ENCODE measurements around the gene PPP1R13L. TPM values are rescaled to one million over a fixed set of nuclear protein-coding genes. Genes with fewer than 3 reads are reported as not detected.

PPP1R13L gene
- total RNA-seq, 1 experiment from 2014 or later: 27.5 TPM

DNA sequence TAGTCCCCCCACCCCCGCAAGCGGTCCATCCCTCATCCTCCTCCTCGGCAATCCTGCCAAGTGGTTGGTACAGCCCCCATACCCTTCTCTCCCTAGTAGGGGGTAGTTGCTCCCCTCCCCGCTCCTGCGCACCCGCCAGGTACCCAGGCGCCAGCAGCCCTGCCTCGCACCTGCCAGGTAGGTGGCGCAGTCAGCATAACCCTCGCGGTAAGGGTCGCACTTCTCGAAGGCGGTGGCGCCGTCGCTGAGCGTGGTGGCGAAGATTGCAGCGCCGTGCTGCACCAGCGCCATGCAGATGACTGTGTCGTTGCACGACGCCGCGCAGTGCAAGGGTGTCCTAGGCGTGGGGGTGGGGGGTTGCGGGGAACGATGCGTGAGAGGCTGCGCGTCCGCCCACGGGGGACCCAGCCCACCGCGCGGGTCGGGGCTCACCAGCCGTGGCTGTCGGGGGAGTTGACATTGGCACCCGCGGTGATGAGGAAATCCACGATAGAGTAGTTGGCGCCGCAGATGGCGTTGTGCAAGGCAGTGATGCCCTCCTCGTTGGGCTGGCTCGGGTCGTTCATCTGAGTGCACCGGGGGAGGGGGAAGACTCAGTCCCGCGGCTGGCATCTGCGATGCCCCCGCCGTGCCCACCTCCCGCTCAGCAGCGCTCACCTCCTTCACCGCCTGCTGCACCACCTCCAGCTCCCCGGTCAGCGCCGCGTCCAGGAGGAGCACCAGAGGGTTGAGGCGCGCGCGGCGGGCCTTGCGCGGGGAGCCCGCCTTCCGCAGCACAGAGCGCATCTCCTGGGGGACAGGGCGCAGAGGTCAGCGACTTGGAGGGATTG, 19.3 kb downstream of the PPP1R13L start (continued):
- TF ChIP-seq ATF6 (CRISPR knock-in tag; IDR thresholded peaks at IDR 0.05) (no peak), SP1 (CRISPR knock-in tag; conservative IDR thresholded peaks at IDR 0.05) (peak; percentile 85), USF2 (CRISPR knock-in tag; IDR thresholded peaks at IDR 0.05) (0 out of 2 replicates have a peak, but pooled peaks have one; percentile 20), HMGA2 (CRISPR knock-in tag; IDR thresholded peaks at IDR 0.05) (no peak), SMAD3 (CRISPR knock-in tag; IDR thresholded peaks at IDR 0.05; ENCODE audit: borderline replicate concordance) (peak; percentile 98), ZNF263 (CRISPR knock-in tag; IDR thresholded peaks at IDR 0.05; ENCODE audit: low read depth) (peak; percentile 74), CREM (CRISPR knock-in tag; IDR thresholded peaks at IDR 0.05) (peak; percentile 71; the same call in 1 of the 2 replicates), SMAD4 (CRISPR knock-in tag; IDR thresholded peaks at IDR 0.05) (peak; percentile 91), GRHL2 (CRISPR knock-in tag; IDR thresholded peaks at IDR 0.05; ENCODE audit: insufficient replicate concordance, severe bottlenecking) (no peak), IRF2 (CRISPR knock-in tag; IDR thresholded peaks at IDR 0.05; ENCODE audit: borderline replicate concordance, low read depth) (peak; percentile 93; the same call in 1 of the 2 replicates), ZNF232 (CRISPR knock-in tag; IDR thresholded peaks at IDR 0.05) (peak; percentile 98), FOXP4 (CRISPR knock-in tag; IDR thresholded peaks at IDR 0.05) (peak; percentile 99), E2F5 (CRISPR knock-in tag; IDR thresholded peaks at IDR 0.05) (peak; percentile 95), TCF7 (CRISPR knock-in tag; IDR thresholded peaks at IDR 0.05; ENCODE audit: low read depth) (peak; percentile 97), KAT7 (CRISPR knock-in tag; IDR thresholded peaks at IDR 0.05; ENCODE audit: borderline replicate concordance) (peak; percentile 93; the same call in 1 of the 2 replicates), CTCF (IDR thresholded peaks at IDR 0.05) (no peak), ETV6 (CRISPR knock-in tag; IDR thresholded peaks at IDR 0.05) (peak; percentile 94), ZBTB21 (CRISPR knock-in tag; IDR thresholded peaks at IDR 0.05; ENCODE audit: borderline replicate concordance) (peak; percentile 95)
- TF ChIP-seq, protein P1, sequence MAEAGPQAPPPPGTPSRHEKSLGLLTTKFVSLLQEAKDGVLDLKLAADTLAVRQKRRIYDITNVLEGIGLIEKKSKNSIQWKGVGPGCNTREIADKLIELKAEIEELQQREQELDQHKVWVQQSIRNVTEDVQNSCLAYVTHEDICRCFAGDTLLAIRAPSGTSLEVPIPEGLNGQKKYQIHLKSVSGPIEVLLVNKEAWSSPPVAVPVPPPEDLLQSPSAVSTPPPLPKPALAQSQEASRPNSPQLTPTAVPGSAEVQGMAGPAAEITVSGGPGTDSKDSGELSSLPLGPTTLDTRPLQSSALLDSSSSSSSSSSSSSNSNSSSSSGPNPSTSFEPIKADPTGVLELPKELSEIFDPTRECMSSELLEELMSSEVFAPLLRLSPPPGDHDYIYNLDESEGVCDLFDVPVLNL (CRISPR knock-in tag; IDR thresholded peaks at IDR 0.05; ENCODE audit: borderline replicate concordance, low read depth): peak; percentile 96
- TF ChIP-seq, protein P2, sequence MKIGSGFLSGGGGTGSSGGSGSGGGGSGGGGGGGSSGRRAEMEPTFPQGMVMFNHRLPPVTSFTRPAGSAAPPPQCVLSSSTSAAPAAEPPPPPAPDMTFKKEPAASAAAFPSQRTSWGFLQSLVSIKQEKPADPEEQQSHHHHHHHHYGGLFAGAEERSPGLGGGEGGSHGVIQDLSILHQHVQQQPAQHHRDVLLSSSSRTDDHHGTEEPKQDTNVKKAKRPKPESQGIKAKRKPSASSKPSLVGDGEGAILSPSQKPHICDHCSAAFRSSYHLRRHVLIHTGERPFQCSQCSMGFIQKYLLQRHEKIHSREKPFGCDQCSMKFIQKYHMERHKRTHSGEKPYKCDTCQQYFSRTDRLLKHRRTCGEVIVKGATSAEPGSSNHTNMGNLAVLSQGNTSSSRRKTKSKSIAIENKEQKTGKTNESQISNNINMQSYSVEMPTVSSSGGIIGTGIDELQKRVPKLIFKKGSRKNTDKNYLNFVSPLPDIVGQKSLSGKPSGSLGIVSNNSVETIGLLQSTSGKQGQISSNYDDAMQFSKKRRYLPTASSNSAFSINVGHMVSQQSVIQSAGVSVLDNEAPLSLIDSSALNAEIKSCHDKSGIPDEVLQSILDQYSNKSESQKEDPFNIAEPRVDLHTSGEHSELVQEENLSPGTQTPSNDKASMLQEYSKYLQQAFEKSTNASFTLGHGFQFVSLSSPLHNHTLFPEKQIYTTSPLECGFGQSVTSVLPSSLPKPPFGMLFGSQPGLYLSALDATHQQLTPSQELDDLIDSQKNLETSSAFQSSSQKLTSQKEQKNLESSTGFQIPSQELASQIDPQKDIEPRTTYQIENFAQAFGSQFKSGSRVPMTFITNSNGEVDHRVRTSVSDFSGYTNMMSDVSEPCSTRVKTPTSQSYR (CRISPR knock-in tag; IDR thresholded peaks at IDR 0.05): peak; percentile 95
- TF ChIP-seq, protein P3, sequence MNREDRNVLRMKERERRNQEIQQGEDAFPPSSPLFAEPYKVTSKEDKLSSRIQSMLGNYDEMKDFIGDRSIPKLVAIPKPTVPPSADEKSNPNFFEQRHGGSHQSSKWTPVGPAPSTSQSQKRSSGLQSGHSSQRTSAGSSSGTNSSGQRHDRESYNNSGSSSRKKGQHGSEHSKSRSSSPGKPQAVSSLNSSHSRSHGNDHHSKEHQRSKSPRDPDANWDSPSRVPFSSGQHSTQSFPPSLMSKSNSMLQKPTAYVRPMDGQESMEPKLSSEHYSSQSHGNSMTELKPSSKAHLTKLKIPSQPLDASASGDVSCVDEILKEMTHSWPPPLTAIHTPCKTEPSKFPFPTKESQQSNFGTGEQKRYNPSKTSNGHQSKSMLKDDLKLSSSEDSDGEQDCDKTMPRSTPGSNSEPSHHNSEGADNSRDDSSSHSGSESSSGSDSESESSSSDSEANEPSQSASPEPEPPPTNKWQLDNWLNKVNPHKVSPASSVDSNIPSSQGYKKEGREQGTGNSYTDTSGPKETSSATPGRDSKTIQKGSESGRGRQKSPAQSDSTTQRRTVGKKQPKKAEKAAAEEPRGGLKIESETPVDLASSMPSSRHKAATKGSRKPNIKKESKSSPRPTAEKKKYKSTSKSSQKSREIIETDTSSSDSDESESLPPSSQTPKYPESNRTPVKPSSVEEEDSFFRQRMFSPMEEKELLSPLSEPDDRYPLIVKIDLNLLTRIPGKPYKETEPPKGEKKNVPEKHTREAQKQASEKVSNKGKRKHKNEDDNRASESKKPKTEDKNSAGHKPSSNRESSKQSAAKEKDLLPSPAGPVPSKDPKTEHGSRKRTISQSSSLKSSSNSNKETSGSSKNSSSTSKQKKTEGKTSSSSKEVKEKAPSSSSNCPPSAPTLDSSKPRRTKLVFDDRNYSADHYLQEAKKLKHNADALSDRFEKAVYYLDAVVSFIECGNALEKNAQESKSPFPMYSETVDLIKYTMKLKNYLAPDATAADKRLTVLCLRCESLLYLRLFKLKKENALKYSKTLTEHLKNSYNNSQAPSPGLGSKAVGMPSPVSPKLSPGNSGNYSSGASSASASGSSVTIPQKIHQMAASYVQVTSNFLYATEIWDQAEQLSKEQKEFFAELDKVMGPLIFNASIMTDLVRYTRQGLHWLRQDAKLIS (CRISPR knock-in tag; IDR thresholded peaks at IDR 0.05; ENCODE audit: borderline replicate concordance): peak; percentile 92; the same call in 1 of the 2 replicates

All from WTC11 (cell line).